Astrocyte (in vitro differentiated cells and primary cell): Measurements from ENCODE around the gene SPTAN1. TPM values are rescaled to one million over a fixed set of nuclear protein-coding genes. Genes with fewer than 3 reads are reported as not detected.

ENCODE experiments used
- DNase-seq: peaks from one replicate; pipeline ENCODE4 v3.0.0-alpha.2; 2010; ENCODE audit warnings: low read depth
- FAIRE-seq: peaks from 2 replicates; lab custom pipeline; 2011; peaks lifted over from hg19 to GRCh38; lab: Jason Lieb, UNC
- H2AFZ ChIP-seq: 2 replicates; pipeline ENCODE4 v1.6.0; 2012; ENCODE audit warnings: low read depth, low read length, inconsistent platforms
- H3K27ac ChIP-seq: 2 replicates; pipeline ENCODE4 v1.5.1; 2011; ENCODE audit warnings: low read depth, low read length, inconsistent platforms
- H3K27me3 ChIP-seq: 2 replicates; pipeline ENCODE4 v1.6.0; 2011; ENCODE audit warnings: low read length, inconsistent platforms; ENCODE audit not compliant: insufficient read depth
- H3K36me3 ChIP-seq: 2 replicates; pipeline ENCODE4 v1.5.1; 2011; ENCODE audit warnings: low read length, inconsistent platforms; ENCODE audit not compliant: insufficient read depth
- H3K4me1 ChIP-seq: 2 replicates; pipeline ENCODE4 v1.5.1; 2011; ENCODE audit warnings: low read length, inconsistent platforms; ENCODE audit not compliant: insufficient read depth
- H3K4me2 ChIP-seq: 2 replicates; pipeline ENCODE4 v1.6.0; 2012; ENCODE audit warnings: low read length, inconsistent platforms
- H3K4me3 ChIP-seq: 2 replicates; pipeline ENCODE4 v1.5.1; 2011; ENCODE audit warnings: low read depth, mild to moderate bottlenecking, low read length, inconsistent platforms; ENCODE audit not compliant: insufficient read depth
- H3K79me2 ChIP-seq: 2 replicates; pipeline ENCODE4 v1.6.0; 2012; ENCODE audit warnings: mild to moderate bottlenecking, low read length, inconsistent platforms; ENCODE audit not compliant: insufficient read depth
- H3K9ac ChIP-seq: 2 replicates; pipeline ENCODE4 v1.6.0; 2012; ENCODE audit warnings: mild to moderate bottlenecking, low read length, inconsistent platforms
- H3K9me3 ChIP-seq: 2 replicates; pipeline ENCODE4 v1.5.1; 2012; ENCODE audit warnings: low read depth, mild to moderate bottlenecking, low read length, inconsistent platforms; ENCODE audit not compliant: insufficient read depth
- H4K20me1 ChIP-seq: 2 replicates; pipeline ENCODE4 v1.6.0; 2012; ENCODE audit warnings: low read length, inconsistent platforms; ENCODE audit not compliant: insufficient read depth
- H3K27ac Mint-ChIP-seq: one replicate; pipeline ENCODE4 v1.8.0; 2021; ENCODE audit warnings: mild to moderate bottlenecking, mixed read lengths; ENCODE audit not compliant: unreplicated experiment
- H3K27me3 Mint-ChIP-seq: one replicate; pipeline ENCODE4 v1.8.0; 2021; ENCODE audit warnings: low read depth, mixed read lengths; ENCODE audit not compliant: unreplicated experiment
- H3K36me3 Mint-ChIP-seq: one replicate; pipeline ENCODE4 v1.8.0; 2021; ENCODE audit warnings: low read depth, mixed read lengths; ENCODE audit not compliant: unreplicated experiment
- H3K4me1 Mint-ChIP-seq: one replicate; pipeline ENCODE4 v1.8.0; 2021; ENCODE audit warnings: low read depth, mixed read lengths; ENCODE audit not compliant: unreplicated experiment
- H3K4me3 Mint-ChIP-seq: one replicate; pipeline ENCODE4 v1.8.0; 2021; ENCODE audit warnings: mild to moderate bottlenecking, moderate library complexity, mixed read lengths; ENCODE audit not compliant: unreplicated experiment
- H3K9me3 Mint-ChIP-seq: one replicate; pipeline ENCODE4 v1.8.0; 2021; ENCODE audit warnings: mild to moderate bottlenecking, mixed read lengths; ENCODE audit not compliant: unreplicated experiment
- CTCF ChIP-seq: IDR thresholded peaks from 2 replicates; pipeline ENCODE4 v1.5.1; 2011; ENCODE audit warnings: low read depth, mild to moderate bottlenecking, inconsistent platforms, low read length, moderate library complexity; ENCODE audit not compliant: insufficient read depth
- EZH2 ChIP-seq: IDR thresholded peaks from 2 replicates; pipeline ENCODE4 v1.6.1; 2012; ENCODE audit warnings: mild to moderate bottlenecking, low read length, inconsistent platforms; ENCODE audit not compliant: insufficient read depth
- total RNA-seq: library from RNA; stranded (reverse); gene quantifications from 2 replicates; pipeline ENCODE4 v1.2.1, GENCODE V29; 2021

SPTAN1 gene
- total RNA-seq, 1 donor from 2014 or later, result 604 TPM

- Histone ChIP-seq H3K9me3 (no peaks in the 10 kb centered on the region), H3K79me2 (peaks cover 86% of the 10 kb centered on the region), H3K27ac (no peak overlapping the region), H3K4me2 (no peak overlapping the region), H3K36me3 (peaks cover 45% of the 10 kb centered on the region), H3K27me3 (no peaks in the 10 kb centered on the region), H2AFZ (no peak overlapping the region), H3K4me1 (no peaks in the 10 kb centered on the region), H3K4me3 (no peak overlapping the region), H3K9ac (no peak overlapping the region), H4K20me1 (peaks cover 84% of the 10 kb centered on the region)
- no peak for DNase-seq
- no peaks in the 10 kb centered on the region for H3K9me3 Mint-ChIP-seq
- no peak for FAIRE-seq
- no peak overlapping the region for H3K4me3 Mint-ChIP-seq
- H3K27ac Mint-ChIP-seq, result no peak overlapping the region
- H3K36me3 Mint-ChIP-seq, result peaks cover 19% of the 10 kb centered on the region
- H3K27me3 Mint-ChIP-seq, result no peaks in the 10 kb centered on the region
- peaks cover 11% of the 10 kb centered on the region for H3K4me1 Mint-ChIP-seq
- no peak for TF ChIP-seq CTCF
- TF ChIP-seq EZH2, result no peak
Measured at GRCh38 chr9:128568470-128569078, 16.2 kb downstream of the SPTAN1 start.

- Histone ChIP-seq H4K20me1 (peaks cover 73% of the 10 kb centered on the region), H3K4me1 (peaks cover 11% of the 10 kb centered on the region), H3K9me3 (no peaks in the 10 kb centered on the region), H3K79me2 (peaks cover 37% of the 10 kb centered on the region), H3K9ac (no peak overlapping the region), H3K4me2 (no peak overlapping the region), H3K36me3 (peaks cover 75% of the 10 kb centered on the region), H3K27ac (peak overlapping the region; percentile 20), H2AFZ (no peak overlapping the region), H3K27me3 (no peaks in the 10 kb centered on the region), H3K4me3 (no peak overlapping the region)
- TF ChIP-seq CTCF, result no peak
- TF ChIP-seq EZH2, result no peak
- Mint-ChIP-seq H3K36me3 (peaks cover 45% of the 10 kb centered on the region), H3K4me1 (peaks cover 14% of the 10 kb centered on the region), H3K4me3 (no peak overlapping the region), H3K27me3 (no peaks in the 10 kb centered on the region), H3K27ac (peak overlapping the region; percentile 47), H3K9me3 (no peaks in the 10 kb centered on the region)
- DNase-seq, result peak; percentile 40
- no peak for FAIRE-seq
Measured at GRCh38 chr9:128575469-128575868, 23.1 kb downstream of the SPTAN1 start.

- Histone ChIP-seq H2AFZ (no peak overlapping the region), H4K20me1 (peaks cover 77% of the 10 kb centered on the region), H3K9ac (no peak overlapping the region), H3K79me2 (peaks cover 35% of the 10 kb centered on the region), H3K4me1 (peaks cover 11% of the 10 kb centered on the region), H3K27me3 (no peaks in the 10 kb centered on the region), H3K9me3 (no peaks in the 10 kb centered on the region), H3K36me3 (peaks cover 80% of the 10 kb centered on the region), H3K4me3 (no peak overlapping the region), H3K27ac (peak overlapping the region; percentile 20), H3K4me2 (no peak overlapping the region)
- no peaks in the 10 kb centered on the region for H3K9me3 Mint-ChIP-seq
- DNase-seq (peak; percentile 64), FAIRE-seq (no peak)
- no peak for TF ChIP-seq CTCF
- TF ChIP-seq EZH2, result no peak
- peak overlapping the region; percentile 11 for H3K4me3 Mint-ChIP-seq
- H3K36me3 Mint-ChIP-seq, result peaks cover 45% of the 10 kb centered on the region
- H3K27ac Mint-ChIP-seq, result peak overlapping the region; percentile 47
- H3K4me1 Mint-ChIP-seq, result peaks cover 14% of the 10 kb centered on the region
- no peaks in the 10 kb centered on the region for H3K27me3 Mint-ChIP-seq
Measured at GRCh38 chr9:128575916-128576315, 23.5 kb downstream of the SPTAN1 start.
